GM20431 (cell line): ENCODE measurements around the gene TMIGD2.
"Not testable (repeated sequence)": the region's sequence is repeated elsewhere in the genome, so short reads cannot be mapped to it uniquely, and the experiment has no call there.

Source experiments
- in situ Hi-C: fragments of 300-500 bp; cut with MseI, MboI; formaldehyde crosslinking; loops from one replicate; pipeline ENCODE4 v1.15.0; 2020; ENCODE audit warnings: low sequenced_read_pairs; ENCODE audit not compliant: unreplicated experiment

Gene TMIGD2

DNA sequence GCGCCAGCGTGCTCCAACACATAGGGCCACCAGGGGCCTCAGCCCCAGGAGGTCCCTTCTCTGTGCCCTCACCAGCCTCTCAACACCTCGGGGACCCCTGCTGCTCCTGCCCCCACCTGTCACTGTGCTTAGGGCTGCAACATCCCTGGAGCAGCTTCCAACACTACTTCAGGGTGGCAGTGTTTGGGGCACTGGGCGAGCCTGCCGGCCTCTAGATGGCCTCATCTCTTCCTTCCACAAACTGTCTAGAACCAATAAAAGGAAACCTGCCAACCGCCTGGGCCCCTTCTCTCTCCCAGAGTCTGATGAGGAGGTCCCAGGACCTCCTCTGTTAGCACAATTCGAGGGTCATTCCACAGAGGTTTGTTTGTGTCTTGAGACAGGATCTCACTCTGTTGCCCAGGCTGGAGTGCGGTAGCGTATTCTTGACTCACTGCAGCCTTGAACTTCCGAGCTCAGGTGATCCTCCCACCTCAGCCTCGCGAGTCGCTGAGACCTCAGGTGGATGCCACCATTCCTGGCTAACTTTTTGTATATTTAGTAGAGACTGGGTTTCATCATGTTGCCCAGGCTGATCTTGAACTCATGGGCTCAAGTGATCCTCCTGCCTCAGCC lies 33.3 kb downstream of the TMIGD2 start:
- in situ Hi-C loops, result no loop called here

DNA sequence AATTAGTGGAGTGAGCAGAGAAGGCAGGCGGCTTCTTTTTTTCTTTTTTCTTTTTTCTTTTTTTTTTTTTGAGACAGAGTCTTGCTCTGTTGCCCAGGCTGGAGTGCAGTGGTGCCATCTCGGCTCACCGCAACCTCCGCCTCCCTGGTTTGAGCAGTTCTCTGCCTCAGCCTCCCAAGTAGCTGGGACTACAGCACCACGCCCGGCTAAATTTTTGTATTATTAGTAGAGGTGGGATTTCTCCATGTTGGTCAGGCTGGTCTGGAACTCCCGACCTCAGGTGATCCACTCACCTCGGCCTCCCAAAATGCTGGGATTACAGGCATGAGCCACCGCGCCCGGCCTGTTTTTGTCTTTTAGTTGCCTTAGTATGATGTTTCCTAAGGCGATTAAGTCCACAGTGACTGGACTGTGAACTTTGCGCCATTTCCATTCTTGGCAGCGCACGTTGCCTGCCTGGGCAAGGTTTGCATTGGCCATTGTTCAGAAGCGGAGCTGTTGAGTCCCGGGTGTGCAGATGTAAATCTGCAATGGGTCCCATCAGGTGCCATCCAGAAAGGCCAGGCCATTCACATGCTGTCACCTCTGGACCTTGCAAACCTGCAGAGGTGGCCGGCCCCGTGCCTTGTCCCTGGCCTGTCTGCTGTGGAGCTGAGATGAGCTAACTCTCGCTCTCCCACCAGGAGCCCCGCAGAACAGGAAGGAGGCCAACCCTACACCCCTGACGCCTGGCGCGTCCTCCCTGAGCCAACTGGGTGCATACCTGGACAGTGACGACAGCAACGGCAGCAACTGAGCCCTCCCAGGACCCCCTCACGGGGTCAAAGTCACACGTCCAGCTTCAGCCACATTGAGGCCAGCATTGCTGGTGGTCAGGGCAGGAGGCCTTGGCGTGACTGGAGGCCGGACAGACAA lies 34.0 kb downstream of the TMIGD2 start:
- in situ Hi-C loops, result no loop called here

DNA sequence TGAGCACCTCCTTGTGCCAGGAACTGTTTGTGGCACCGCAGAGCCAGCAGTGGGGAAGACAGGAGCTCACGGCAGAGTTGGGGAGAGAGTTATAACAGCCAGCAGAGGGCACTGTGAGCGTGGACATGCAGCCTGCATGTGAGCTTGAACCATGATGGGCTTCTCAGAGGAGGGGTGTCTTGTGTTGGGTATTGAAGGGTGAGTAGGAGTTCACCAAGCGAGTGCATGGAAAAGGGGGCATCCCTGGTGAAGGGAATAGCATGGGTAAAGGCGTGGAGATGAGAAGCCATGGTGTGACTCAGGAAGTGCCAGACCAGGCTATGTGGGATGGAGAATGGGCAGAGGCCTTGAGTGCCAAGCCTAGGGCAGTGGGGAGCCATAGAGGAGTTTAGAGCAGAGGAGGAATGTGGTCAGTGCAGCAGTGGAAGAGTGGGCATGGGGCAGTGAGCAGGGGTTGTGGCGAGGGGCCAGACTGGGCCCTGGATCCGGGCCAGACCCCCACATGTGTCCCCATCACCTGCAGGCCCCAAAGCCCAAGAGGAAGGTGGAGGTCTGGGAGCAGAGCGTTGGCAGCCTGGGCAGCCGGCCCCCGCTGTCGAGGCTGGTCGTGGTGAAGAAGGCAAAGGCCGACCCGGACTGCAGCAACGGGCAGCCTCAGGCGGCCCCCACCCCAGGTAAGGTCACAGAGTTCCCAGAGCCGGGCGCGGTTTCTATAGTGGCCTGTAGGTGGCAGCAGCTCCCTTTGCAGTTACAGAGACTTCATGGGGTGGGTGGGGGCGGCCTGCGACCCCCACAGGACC lies 34.9 kb downstream of the TMIGD2 start:
- in situ Hi-C loops, result no loop called here

DNA sequence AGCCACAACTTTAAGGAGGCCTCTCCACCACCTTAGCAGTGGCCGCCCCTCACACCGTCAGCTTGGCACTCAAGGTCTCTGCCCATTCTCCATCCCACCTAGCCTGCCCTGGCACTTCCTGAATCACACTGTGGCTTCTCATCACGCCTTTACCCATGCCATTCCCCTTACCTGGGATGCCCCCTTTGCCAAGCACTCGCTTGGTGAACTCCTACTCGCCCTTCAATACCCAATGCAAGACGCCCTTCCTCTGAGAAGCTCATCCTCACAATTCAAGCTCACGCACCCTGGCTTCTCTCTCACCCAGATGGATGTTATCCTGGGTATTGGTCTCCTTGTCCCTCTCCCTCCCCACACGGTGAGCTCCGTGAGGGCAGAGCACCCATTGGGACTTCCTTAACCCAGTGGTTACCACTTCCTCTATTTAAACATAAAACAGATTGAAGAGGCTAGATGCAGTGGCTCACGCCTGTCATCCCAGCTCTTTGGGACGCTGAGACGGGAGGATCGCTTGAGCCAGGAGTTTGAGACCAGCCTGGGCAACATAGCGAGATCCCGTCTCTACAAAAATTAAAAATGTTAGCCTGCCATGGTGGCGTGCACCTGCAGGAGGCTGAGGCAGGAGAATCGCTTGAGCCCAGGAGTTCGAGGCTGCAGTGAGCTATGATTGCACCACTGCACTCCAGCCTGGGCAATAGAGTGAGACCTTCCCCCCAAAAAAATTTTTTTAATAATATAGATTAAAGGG lies 35.8 kb downstream of the TMIGD2 start:
- in situ Hi-C loops, result no loop called here

DNA sequence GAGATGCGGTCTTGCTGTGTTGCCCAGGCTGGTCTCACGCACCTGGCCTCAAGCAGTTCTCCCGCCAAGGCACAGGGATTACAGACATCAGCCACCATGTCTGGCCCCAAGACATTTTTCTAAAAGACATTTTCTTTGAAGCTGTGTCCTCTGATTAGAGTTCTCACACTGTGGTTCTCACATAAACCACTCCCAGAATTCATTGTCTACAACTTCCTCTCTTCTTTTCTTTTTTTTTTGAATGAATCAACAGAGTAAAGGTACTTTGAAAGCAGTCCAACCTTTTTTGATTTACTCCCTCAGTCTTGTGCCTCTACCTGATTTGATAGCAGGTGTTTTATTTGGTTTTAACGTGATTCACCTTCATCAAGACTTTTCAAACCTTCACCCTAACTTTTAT lies 37.4 kb downstream of the TMIGD2 start:
- in situ Hi-C loops, result no loop called here

DNA sequence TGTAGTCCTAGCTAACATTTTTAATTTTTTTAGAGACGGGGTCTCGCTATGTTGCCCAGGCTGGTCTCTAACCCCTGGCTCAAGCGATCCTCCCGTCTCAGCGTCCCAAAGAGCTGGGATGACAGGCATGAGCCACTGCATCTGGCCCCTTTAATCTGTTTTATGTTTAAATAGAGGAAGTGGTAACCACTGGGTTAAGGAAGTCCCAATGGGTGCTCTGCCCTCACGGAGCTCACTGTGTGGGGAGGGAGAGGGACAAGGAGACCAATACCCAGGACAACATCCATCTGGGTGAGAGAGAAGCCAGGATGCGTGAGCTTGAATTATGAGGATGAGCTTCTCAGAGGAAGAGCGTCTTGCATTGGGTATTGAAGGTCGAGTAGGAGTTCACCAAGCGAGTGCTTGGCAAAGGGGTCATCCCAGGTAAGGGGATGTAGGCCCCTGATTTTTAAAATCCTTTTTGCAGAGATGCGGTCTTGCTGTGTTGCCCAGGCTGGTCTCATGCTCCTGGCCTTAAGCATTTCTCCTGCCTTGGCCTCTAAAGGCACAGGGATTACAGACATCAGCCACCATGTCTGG lies 41.5 kb downstream of the TMIGD2 start:
- in situ Hi-C loops, result no loop called here

DNA sequence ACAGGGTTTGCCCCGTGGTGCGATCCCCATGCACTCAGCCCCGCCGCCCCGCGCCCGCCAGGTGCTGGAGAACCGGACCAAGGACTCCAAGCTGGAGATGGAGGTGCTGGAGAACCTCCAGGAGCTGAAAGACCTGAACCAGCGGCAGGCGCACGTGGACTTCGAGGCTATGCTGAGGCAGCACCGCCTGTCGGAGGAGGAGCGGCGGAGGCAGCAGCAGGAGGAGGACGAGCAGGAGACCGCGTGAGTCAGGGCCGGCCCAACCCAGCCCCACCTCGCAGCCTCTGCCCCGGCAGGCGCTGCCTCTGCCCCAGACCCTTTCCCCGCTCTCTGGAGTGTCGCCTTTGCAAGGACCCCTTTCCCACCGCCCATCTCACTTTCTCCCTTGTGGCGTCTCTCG lies 44.0 kb downstream of the TMIGD2 start:
- in situ Hi-C loops, result no loop called here

DNA sequence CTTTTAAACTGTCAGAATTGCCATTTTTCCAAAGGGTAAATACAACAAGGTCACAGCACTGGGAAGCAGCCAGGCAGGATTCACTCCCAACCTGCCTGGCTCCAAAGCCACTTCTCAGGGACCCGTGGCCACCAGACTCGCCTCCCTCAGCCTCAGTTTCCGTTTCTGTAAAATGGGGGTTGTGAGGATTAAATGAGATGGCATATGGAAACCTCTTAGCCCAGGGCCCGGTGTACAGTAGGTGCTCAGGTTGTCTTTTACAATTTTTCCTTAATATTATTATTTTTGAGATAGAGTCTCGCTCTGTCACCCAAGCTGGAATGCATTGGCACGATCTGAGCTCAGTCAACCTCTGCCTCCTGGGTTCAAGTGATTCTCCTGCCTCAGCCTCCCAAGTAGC lies 45.2 kb downstream of the TMIGD2 start:
- in situ Hi-C loops, result no loop called here

DNA sequence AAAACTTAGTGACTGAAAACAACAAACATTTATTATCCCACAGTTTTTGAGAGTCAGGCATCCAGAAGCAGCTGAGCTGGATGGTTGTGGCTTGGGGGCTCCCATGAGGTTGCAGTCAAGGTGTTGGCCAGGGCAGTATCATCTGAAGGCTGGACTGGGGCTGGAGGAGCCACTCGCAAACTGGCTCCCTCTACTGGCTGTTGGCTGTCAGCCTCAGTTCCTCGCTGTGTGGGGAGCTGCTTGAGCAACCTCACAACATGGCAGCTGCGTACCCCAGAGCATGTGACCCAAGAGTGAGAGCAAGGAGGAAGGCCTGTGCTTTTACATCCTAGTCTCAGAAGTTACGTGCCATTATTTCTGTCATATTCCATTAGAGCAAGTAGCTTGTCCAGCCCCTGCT lies 45.6 kb downstream of the TMIGD2 start:
- in situ Hi-C loops, result no loop called here

DNA sequence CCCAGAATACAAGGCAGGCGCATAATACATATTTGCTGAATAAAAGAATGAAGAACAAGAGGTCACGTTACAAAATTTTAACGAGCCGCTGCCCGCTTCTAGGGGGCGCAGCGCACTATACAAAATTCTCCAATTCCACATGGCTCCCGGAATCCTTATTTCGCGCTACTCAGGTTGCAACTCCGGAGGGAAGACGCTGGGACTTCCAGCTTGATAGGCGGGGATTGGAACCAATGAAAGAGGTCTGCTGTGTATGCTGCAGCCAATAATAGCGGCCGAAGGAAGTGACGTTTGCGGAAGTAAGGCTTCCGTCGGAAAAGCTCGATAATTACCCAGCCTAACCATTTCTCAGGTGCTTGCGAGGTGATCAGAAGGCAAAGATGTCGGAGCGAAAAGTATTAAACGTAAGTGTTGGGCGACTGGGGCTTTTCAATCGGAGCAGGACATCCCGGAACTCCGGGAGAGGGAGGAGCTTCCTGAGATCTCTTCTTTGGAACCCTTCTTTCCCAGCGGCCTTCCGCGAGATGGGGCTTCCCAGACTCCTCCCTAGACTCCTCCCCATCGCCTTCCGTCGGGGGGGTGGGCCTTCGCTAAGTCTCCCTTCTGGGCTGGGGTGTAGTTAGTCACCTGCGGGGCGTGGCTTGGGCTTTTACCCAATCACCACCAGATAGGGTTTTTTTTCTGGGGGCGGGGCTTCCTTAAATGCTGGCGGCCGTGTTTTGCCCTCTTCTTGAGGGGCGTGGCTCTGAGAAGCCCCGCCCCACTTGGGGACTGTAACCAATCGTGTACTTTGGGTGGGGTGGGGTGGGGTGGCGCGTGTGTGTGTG lies 55.2 kb downstream of the TMIGD2 start, which contains the start of gene YJU2:
YJU2 (plus strand) TSS at position 314 of the 827 bp plus-strand sequence; CDS start at position 381, 67 bp downstream.
- in situ Hi-C loops, result no loop called here

DNA sequence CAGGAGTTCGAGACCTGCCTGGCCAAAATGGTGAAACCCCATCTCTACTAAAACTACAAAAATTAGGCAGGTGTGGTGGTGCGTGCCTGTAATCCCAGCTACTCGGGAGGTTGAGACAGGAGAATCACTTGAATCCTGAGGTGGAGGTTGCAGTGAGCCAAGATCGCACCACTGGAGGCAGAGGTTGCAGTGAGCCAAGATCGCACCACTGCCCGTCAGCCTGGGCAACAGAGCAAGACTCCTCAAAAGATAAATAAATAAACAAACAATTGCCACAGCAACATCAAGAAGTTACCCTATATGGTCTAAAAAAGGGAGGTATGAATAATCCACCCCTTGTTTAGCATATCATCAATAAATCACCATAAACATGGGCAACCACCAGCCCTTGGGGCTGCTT lies 56.3 kb downstream of the TMIGD2 start:
- in situ Hi-C loops, result not testable (repeated sequence)
